ENCODE results near the gene EIF4EBP2.

Gene EIF4EBP2

DNA sequence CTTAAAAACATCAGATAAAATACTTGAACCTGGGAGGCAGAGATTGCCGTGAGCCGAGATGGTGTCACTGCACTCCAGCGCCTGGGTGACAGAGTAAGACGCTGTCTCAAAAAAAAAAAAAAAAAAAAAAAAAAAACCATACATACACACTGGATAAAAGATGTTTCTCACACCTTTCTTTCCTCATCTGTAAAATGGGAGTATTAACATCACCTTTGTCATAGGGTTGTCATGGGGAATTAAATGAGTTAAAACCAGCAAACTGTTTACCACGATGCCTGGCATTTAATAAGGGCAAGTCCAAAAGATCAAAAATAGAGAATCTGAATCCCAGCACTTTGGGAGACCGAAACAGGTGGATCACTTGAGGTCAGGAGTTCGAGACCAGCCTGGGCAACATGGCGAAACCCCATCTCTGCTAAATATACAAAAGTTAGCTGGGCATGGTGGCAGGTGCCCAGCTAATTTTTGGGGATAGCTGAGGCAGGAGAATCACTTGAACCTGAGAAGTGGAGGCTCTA is 34.4 kb upstream of the EIF4EBP2 start:
- H3K27ac ChIP-seq: no peak overlapping the region

DNA sequence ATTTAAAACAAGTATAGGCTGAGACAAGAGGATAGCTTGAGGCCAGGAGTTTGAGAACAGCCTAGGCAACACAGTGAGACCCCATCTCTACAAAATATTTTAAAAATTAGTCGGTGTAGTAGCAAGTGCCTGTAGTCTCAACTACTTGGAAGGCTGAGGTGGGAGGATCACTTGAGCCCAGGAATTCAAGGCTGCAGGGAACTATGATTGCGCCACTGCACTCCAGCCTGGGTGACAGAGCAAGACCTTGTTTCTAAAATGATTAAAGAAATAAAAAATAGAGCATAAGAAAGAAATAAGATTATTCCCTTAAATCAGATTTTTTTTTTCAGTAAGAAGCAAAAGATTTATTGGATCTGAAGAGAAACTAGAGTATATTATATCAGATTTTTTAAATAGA is 33.2 kb upstream of the EIF4EBP2 start:
- TF ChIP-seq, protein P1, sequence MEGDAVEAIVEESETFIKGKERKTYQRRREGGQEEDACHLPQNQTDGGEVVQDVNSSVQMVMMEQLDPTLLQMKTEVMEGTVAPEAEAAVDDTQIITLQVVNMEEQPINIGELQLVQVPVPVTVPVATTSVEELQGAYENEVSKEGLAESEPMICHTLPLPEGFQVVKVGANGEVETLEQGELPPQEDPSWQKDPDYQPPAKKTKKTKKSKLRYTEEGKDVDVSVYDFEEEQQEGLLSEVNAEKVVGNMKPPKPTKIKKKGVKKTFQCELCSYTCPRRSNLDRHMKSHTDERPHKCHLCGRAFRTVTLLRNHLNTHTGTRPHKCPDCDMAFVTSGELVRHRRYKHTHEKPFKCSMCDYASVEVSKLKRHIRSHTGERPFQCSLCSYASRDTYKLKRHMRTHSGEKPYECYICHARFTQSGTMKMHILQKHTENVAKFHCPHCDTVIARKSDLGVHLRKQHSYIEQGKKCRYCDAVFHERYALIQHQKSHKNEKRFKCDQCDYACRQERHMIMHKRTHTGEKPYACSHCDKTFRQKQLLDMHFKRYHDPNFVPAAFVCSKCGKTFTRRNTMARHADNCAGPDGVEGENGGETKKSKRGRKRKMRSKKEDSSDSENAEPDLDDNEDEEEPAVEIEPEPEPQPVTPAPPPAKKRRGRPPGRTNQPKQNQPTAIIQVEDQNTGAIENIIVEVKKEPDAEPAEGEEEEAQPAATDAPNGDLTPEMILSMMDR (conservative IDR thresholded peaks at IDR 0.05): no peak
- TF ChIP-seq ZFX (IDR thresholded peaks at IDR 0.05): no peak
- H3K27ac ChIP-seq: no peak overlapping the region

More for the DNA sequence above, 34.4 kb upstream of the EIF4EBP2 start:
- no peak for TF ChIP-seq ZFX (IDR thresholded peaks at IDR 0.05)
- TF ChIP-seq, protein P1 (conservative IDR thresholded peaks at IDR 0.05): no peak

DNA sequence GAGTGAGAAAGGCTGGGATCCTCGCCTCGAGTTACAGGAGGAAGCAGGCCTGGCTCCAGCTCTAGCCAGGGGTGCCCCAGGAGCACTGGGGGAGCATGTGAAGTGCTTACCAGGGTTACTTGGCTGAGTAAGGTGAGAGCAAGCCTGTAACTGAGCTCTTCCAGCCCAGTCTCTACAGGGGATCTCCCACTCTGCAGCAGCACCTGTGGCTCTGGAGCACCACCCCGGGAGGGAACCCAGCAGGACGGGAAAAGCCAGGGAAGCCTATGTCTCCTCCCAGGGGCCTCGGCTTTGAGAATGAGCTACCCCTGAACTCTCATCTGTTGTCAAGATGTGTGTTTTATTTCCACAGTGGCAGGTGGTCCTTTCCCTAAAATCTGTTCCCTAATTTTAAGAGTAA is 32.1 kb upstream of the EIF4EBP2 start:
- no peak overlapping the region for H3K27ac ChIP-seq
- TF ChIP-seq, protein P1 (conservative IDR thresholded peaks at IDR 0.05): no peak
- TF ChIP-seq ZFX (IDR thresholded peaks at IDR 0.05): no peak

DNA sequence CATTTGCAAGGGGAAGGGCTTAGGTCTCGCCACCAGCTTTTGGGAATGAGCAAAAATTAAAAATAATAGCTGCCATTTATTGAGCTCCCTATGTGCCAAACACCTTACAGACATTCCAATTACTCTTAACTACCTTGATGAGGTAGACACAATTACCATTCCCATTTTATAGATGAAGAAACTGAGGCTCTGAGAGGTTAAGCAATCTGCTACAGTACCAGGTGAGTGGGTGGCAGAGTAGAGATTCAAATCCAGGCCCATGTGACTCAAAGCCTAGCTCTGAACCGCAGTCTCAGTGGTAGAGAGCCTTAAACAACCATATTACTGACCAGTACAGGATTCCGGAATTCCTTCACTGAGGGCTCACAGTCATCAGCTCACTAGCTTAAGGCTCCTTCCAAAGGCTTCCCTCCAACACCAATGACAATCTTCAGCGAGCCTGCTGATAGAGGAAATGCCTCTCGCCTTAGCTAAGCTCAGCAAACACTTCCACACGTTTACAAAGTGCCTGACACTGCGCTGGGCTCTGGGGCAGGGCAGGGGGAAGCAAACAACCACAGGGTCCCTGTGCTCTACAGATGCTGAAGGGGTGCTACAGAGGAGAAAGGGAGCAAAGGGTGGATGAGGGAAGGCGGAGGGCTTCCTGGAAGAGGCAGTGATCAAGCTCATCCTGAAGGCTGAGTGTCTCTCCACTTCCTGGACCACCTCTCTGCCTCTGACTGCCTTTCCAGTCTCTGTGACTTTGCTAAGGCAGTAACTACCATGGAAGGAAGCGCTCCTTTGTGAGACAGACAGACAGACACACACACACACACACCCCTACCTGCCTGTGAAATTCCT is 28.9 kb upstream of the EIF4EBP2 start:
- no peak overlapping the region for H3K27ac ChIP-seq
- TF ChIP-seq ZFX (IDR thresholded peaks at IDR 0.05): no peak
- TF ChIP-seq, protein P1 (conservative IDR thresholded peaks at IDR 0.05): no peak

DNA sequence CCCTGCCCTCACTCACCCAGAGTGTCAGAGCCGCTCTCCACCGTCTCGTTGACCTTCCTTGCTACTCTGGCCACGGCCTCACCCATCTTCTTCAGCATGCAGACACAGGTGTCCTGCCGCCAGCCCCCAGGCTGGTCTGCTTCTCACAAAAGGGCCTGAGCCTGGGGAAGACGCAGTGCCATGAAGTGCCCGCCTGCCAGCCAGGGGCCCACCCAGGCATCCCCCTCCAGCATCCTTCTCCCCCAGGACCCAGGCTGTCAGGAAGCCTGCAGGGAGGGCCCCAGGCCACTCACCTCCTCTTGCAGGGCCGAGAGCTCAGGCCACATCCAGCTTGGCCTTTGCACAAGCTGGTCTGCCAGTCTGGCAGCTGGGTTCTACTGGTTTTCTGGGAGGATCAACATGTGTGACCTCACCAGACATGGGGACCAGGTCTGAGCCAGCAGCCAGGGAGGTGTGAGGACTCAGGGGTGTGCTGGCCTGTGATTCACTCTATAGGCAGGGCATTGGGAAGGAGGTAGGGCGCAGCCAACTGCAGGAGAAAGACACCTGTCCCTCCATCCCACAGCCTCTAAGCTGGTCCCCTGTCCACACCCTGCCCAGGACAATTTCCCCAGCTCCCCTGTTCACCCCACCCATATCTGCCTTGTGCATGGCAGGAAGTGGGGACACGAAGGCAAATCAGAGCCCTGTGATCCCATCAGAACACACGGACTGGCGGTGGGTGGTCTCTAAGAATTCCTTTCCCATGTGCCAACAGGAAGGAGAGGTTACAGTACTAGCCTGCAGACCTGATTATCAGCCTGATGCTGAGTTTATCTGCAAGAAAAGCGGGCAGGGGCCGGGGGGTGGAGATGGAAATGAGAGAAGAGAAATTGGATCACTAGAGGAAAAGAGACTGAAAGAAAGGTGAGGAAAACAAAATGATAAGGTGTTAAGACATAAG is 27.2 kb upstream of the EIF4EBP2 start:
- no peak for TF ChIP-seq ZFX (IDR thresholded peaks at IDR 0.05)
- TF ChIP-seq, protein P1 (conservative IDR thresholded peaks at IDR 0.05): no peak
- no peak overlapping the region for H3K27ac ChIP-seq

DNA sequence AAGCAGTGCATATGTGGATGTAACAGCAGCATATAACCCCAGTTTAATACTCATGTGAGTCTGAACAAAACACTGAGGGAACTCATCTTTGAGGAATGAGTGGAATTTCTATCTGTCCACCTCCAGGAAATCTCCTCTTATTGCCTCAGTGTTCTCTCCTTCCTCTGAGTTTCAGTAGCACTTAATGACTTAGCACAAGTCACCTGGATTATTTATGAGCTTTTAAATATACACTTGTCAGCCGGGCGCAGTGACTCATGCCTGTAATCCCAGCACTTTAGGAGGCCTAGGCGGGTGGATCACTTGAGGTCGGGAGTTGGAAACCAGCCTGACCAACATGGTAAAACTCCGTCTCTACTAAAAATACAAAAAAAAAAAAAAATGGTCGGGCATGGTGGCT is 25.8 kb upstream of the EIF4EBP2 start:
- TF ChIP-seq ZFX (IDR thresholded peaks at IDR 0.05): no peak
- TF ChIP-seq, protein P1 (conservative IDR thresholded peaks at IDR 0.05): no peak
- H3K27ac ChIP-seq: no peak overlapping the region
